DND-41 (cell line): ENCODE results near the gene METTL3.

Experiments
- ATAC-seq: fragments of 200-7000 bp; cut with Tn5 transposase; 3 replicates; pipeline ENCODE4 v1.9.1; 2021; ENCODE audit warnings: low read depth; ENCODE audit not compliant: insufficient read depth
- DNase-seq: peaks from one replicate; pipeline ENCODE4 v3.0.0-alpha.2; 2020
- H2AFZ ChIP-seq: 2 replicates; pipeline ENCODE4 v1.6.0; 2012; ENCODE audit warnings: low read depth, low read length
- H3K27ac ChIP-seq: 2 replicates; pipeline ENCODE4 v1.5.1; 2012; ENCODE audit warnings: low read length, inconsistent platforms
- H3K27me3 ChIP-seq: fragments of 200-600 bp; sonication (generic); 2 replicates; pipeline ENCODE4 v1.6.0; 2012; ENCODE audit warnings: low read length, mild to moderate bottlenecking, inconsistent platforms; ENCODE audit not compliant: insufficient read depth, poor library complexity
- H3K36me3 ChIP-seq: 2 replicates; pipeline ENCODE4 v1.5.1; 2012; ENCODE audit warnings: low read length, inconsistent platforms; ENCODE audit not compliant: insufficient read depth
- H3K4me1 ChIP-seq: 2 replicates; pipeline ENCODE4 v1.5.1; 2012; ENCODE audit warnings: mild to moderate bottlenecking, low read length; ENCODE audit not compliant: insufficient read depth
- H3K4me2 ChIP-seq: 2 replicates; pipeline ENCODE4 v1.6.0; 2012; ENCODE audit warnings: mild to moderate bottlenecking, moderate library complexity, low read length, inconsistent platforms; ENCODE audit not compliant: insufficient read depth
- H3K4me3 ChIP-seq, 2 experiments: fragments of 200-600 bp in 1 of 2; shearing (Covaris generic) in 1 of 2; 2 replicates each; pipeline ENCODE4 v1.5.1; 2012 to 2016; ENCODE audit warnings: inconsistent platforms in 2 of 2, low read length in 2 of 2, mild to moderate bottlenecking in 2 of 2, low read depth in 1 of 2, moderate library complexity in 1 of 2
- H3K79me2 ChIP-seq: 2 replicates; pipeline ENCODE4 v1.6.0; 2012; ENCODE audit warnings: low read length, inconsistent platforms; ENCODE audit not compliant: insufficient read depth
- H3K9ac ChIP-seq: 2 replicates; pipeline ENCODE4 v1.6.0; 2012; ENCODE audit warnings: low read depth, mild to moderate bottlenecking, inconsistent platforms, low read length, moderate library complexity
- H3K9me3 ChIP-seq: 2 replicates; pipeline ENCODE4 v1.5.1; 2012; ENCODE audit warnings: low read length, moderate library complexity, mild to moderate bottlenecking, inconsistent platforms; ENCODE audit not compliant: insufficient read depth, severe bottlenecking
- H4K20me1 ChIP-seq: 2 replicates; pipeline ENCODE4 v1.6.0; 2012; ENCODE audit warnings: low read length; ENCODE audit not compliant: insufficient read depth
- CTCF ChIP-seq: IDR thresholded peaks from 2 replicates; pipeline ENCODE4 v1.5.1; 2012; ENCODE audit warnings: borderline replicate concordance, low read length, moderate library complexity, mild to moderate bottlenecking; ENCODE audit not compliant: poor library complexity, severe bottlenecking; ENCODE audit errors: extremely low read depth
- EZH2 ChIP-seq: IDR thresholded peaks from 3 replicates; pipeline ENCODE4 v1.6.1; 2012; ENCODE audit warnings: borderline replicate concordance, low read depth, mild to moderate bottlenecking, moderate library complexity, low read length, inconsistent platforms; ENCODE audit not compliant: severe bottlenecking

METTL3 gene

GRCh38 chr14:21455592-21455911 lies 55.6 kb downstream of the METTL3 start:
- TF ChIP-seq EZH2 = no peak
- no peak for TF ChIP-seq CTCF
- peak overlapping the region; percentile 68 to 85; a peak in 3 of 4 replicates for H3K4me3 ChIP-seq
- DNase-seq (no peak), ATAC-seq (no peak; the same call in 2 of the 3 replicates)
- peak overlapping the region; percentile 69 for H3K9ac ChIP-seq
- no peaks in the 10 kb centered on the region for H3K27me3 ChIP-seq
- H3K79me2 ChIP-seq = peaks cover 53% of the 10 kb centered on the region
- peak overlapping the region; percentile 89 for H2AFZ ChIP-seq
- peak overlapping the region; percentile 94 for H3K4me2 ChIP-seq
- peaks cover 8% of the 10 kb centered on the region; the same call in 1 of the 2 replicates for H4K20me1 ChIP-seq
- peaks cover 35% of the 10 kb centered on the region for H3K4me1 ChIP-seq
- H3K36me3 ChIP-seq = peaks cover 15% of the 10 kb centered on the region
- H3K9me3 ChIP-seq = no peaks in the 10 kb centered on the region
- H3K27ac ChIP-seq = peak overlapping the region; percentile 79

- no peak for TF ChIP-seq CTCF
- no peak for TF ChIP-seq EZH2
- Histone ChIP-seq H3K4me1 (peaks cover 39% of the 10 kb centered on the region), H3K36me3 (peaks cover 13% of the 10 kb centered on the region), H4K20me1 (peaks cover 8% of the 10 kb centered on the region; the same call in 1 of the 2 replicates), H3K4me3 (peak overlapping the region; percentile 68 to 85; a peak in 3 of 4 replicates), H3K9ac (peak overlapping the region; percentile 69), H3K27me3 (no peaks in the 10 kb centered on the region), H2AFZ (peak overlapping the region; percentile 89; the same call in 1 of the 2 replicates), H3K79me2 (peaks cover 59% of the 10 kb centered on the region), H3K4me2 (peak overlapping the region; percentile 94), H3K9me3 (no peaks in the 10 kb centered on the region), H3K27ac (peak overlapping the region; percentile 79)
- ATAC-seq (no peak), DNase-seq (no peak)
Observed at GRCh38 chr14:21454843-21455544, 56.1 kb downstream of the METTL3 start.

- H3K79me2 ChIP-seq = peaks cover 96% of the 10 kb centered on the region
- H3K27me3 ChIP-seq = no peaks in the 10 kb centered on the region
- H3K4me3 ChIP-seq = no peak overlapping the region
- H3K36me3 ChIP-seq = peaks cover 9% of the 10 kb centered on the region; the same call in 1 of the 2 replicates
- H3K9me3 ChIP-seq = no peaks in the 10 kb centered on the region
- H3K27ac ChIP-seq = no peak overlapping the region
- no peak overlapping the region for H3K4me2 ChIP-seq
- DNase-seq (no peak), ATAC-seq (no peak)
- peaks cover 28% of the 10 kb centered on the region for H3K4me1 ChIP-seq
- TF ChIP-seq EZH2 (no peak), CTCF (no peak)
- H4K20me1 ChIP-seq = peaks cover 23% of the 10 kb centered on the region; the same call in 1 of the 2 replicates
- H3K9ac ChIP-seq = no peak overlapping the region
- H2AFZ ChIP-seq = no peak overlapping the region
Observed at GRCh38 chr14:21449899-21450216, 61.3 kb downstream of the METTL3 start.
